HCT116 (cell line): ENCODE measurements around the gene FBRS. TPM values are rescaled to one million over a fixed set of nuclear protein-coding genes. Genes with fewer than 3 reads are reported as not detected.

Experiments used
- ATAC-seq: fragments of 200-7000 bp; cut with Tn5 transposase; 2 replicates; pipeline ENCODE4 v1.9.1; 2020; ENCODE audit warnings: mild to moderate bottlenecking, moderate library complexity
- BruUV-seq: library from RNA; stranded (reverse); fragments of 400-500 nt; replicated peaks from 2 replicates; lab custom pipeline; 2021; lab: Mats Ljungman, UMichigan
- CTCF ChIA-PET: fragments of 300-600 bp; sonication (Branson Sonifier 250); formaldehyde crosslinking; loops from one replicate; lab custom pipeline; 2021; ENCODE audit warnings: antibody characterized with exemption; lab: Charles Lee
- POLR2A ChIA-PET: fragments of 300-600, 350-600 bp; sonication (Branson Sonifier 250); formaldehyde crosslinking; loops from one replicate; lab custom pipeline; 2021; ENCODE audit warnings: antibody characterized with exemption; lab: Charles Lee
- RAD21 ChIA-PET, 2 experiments: fragments of 300-600 bp; sonication (Branson Sonifier 250); formaldehyde crosslinking; loops; one replicate each; lab custom pipeline; 2023; ENCODE audit warnings: low total read pairs in 2 of 2; ENCODE audit not compliant: uncharacterized antibody in 2 of 2, unreplicated experiment in 2 of 2, low non-redundant PET in 1 of 2; lab: Charles Lee
- DNase-seq: peaks from one replicate; pipeline ENCODE4 v3.0.0-alpha.2; 2010; ENCODE audit warnings: low read depth, low spot score
- H2AFZ ChIP-seq: fragments of 200-600 bp; shearing (Covaris generic), sonication (generic); 2 replicates; pipeline ENCODE4 v1.6.1; 2017; ENCODE audit warnings: low read depth, mixed run types, mixed read lengths, antibody characterized with exemption, low read length; ENCODE audit not compliant: poor library complexity, severe bottlenecking
- H3K27ac ChIP-seq: 2 replicates; pipeline ENCODE4 v1.5.1; 2012; ENCODE audit warnings: low read depth, low read length
- H3K27me3 ChIP-seq: fragments of 200-600 bp; sonication (generic); 2 replicates; pipeline ENCODE4 v1.6.1; 2016; ENCODE audit warnings: mixed run types, low read length, mixed read lengths; ENCODE audit not compliant: insufficient read depth
- H3K36me3 ChIP-seq, 2 experiments: fragments of 200-500 bp in 1 of 2; fragments of 200-600 bp in 1 of 2; sonication (Bioruptor generic) in 1 of 2; sonication (generic) in 1 of 2; 2 replicates each; pipeline versions ENCODE4 v1.5.1 to v1.6.1; 2014 to 2016; ENCODE audit warnings: low read length in 2 of 2, inconsistent platforms in 1 of 2, mixed read lengths in 1 of 2, mixed run types in 1 of 2; ENCODE audit not compliant: insufficient read depth in 2 of 2, control insufficient read depth in 1 of 2
- H3K4me1 ChIP-seq, 2 experiments: fragments of 200-600 bp in 1 of 2; sonication (generic) in 1 of 2; 2 replicates each; pipeline versions ENCODE4 v1.5.1 to v1.6.1; 2012 to 2017; ENCODE audit warnings: low read length in 2 of 2, inconsistent platforms in 1 of 2, mild to moderate bottlenecking in 1 of 2, mixed read lengths in 1 of 2, mixed run types in 1 of 2, moderate library complexity in 1 of 2; ENCODE audit not compliant: insufficient read depth in 2 of 2, control insufficient read depth in 1 of 2
- H3K4me2 ChIP-seq: fragments of 200-600 bp; sonication (generic); 2 replicates; pipeline ENCODE4 v1.6.1; 2017; ENCODE audit warnings: mixed run types, low read length, mixed read lengths
- H3K4me3 ChIP-seq, 2 experiments: fragments of 200-600 bp in 1 of 2; sonication (generic) in 1 of 2; replicated peaks in 1 of 2; 2 replicates each; pipeline ENCODE4 v1.5.1; 2011 to 2016; ENCODE audit warnings: low read length in 2 of 2, control low read depth in 1 of 2, low read depth in 1 of 2, mild to moderate bottlenecking in 1 of 2, mixed read lengths in 1 of 2, mixed run types in 1 of 2
- H3K79me2 ChIP-seq: fragments of 200-600 bp; sonication (generic); 2 replicates; pipeline ENCODE4 v1.6.1; 2017; ENCODE audit warnings: mild to moderate bottlenecking, mixed run types, low read length, moderate library complexity, mixed read lengths; ENCODE audit not compliant: insufficient read depth
- H3K9ac ChIP-seq: fragments of 200-600 bp; sonication (generic); 2 replicates; pipeline ENCODE4 v1.6.1; 2016; ENCODE audit warnings: low read length, mixed read lengths
- H3K9me2 ChIP-seq: fragments of 200-600 bp; sonication (generic), shearing (Covaris generic); 2 replicates; pipeline ENCODE4 v1.6.1; 2017; ENCODE audit warnings: mixed run types, mild to moderate bottlenecking, moderate library complexity; ENCODE audit not compliant: insufficient read depth
- H3K9me3 ChIP-seq, 2 experiments: fragments of 200-500 bp in 1 of 2; fragments of 200-600 bp in 1 of 2; sonication (Bioruptor generic) in 1 of 2; sonication (generic) in 1 of 2; 2 replicates each; pipeline ENCODE4 v1.6.1; 2014 to 2017; ENCODE audit warnings: low read length in 2 of 2, mixed read lengths in 2 of 2, inconsistent platforms in 1 of 2, low read depth in 1 of 2, mild to moderate bottlenecking in 1 of 2, mixed run types in 1 of 2, moderate library complexity in 1 of 2; ENCODE audit not compliant: control insufficient read depth in 1 of 2, insufficient read depth in 1 of 2
- H4K20me1 ChIP-seq: fragments of 200-600 bp; sonication (generic), shearing (Covaris generic); 2 replicates; pipeline ENCODE4 v1.6.1; 2017; ENCODE audit warnings: mixed run types, mild to moderate bottlenecking, moderate library complexity; ENCODE audit not compliant: insufficient read depth
- ATF3 ChIP-seq: IDR thresholded peaks from 2 replicates; pipeline ENCODE4 v1.6.1; 2012
- CBX3 ChIP-seq: IDR thresholded peaks from 2 replicates; pipeline ENCODE4 v1.6.1; 2012; ENCODE audit warnings: low read depth
- CEBPB ChIP-seq: IDR thresholded peaks from 2 replicates; pipeline ENCODE4 v1.6.1; 2012; ENCODE audit warnings: low read depth
- EGR1 ChIP-seq: IDR thresholded peaks from 2 replicates; pipeline ENCODE4 v1.6.1; 2012; ENCODE audit warnings: low read depth
- ELF1 ChIP-seq: IDR thresholded peaks from 2 replicates; pipeline ENCODE4 v1.6.1; 2012; ENCODE audit warnings: low read depth, borderline replicate concordance
- EZH2 ChIP-seq: fragments of 200-600 bp; sonication (generic); IDR thresholded peaks from 2 replicates; pipeline ENCODE4 v1.6.1; 2017; ENCODE audit warnings: antibody characterized with exemption, mixed run types
- EZH2phosphoT487 ChIP-seq: fragments of 200-600 bp; IDR thresholded peaks from 2 replicates; pipeline ENCODE4 v1.6.1; 2018; ENCODE audit warnings: antibody characterized with exemption, borderline replicate concordance
- FOSL1 ChIP-seq: IDR thresholded peaks from 2 replicates; pipeline ENCODE4 v1.6.1; 2012; ENCODE audit warnings: low read depth
- JUND ChIP-seq: IDR thresholded peaks from 2 replicates; pipeline ENCODE4 v1.6.1; 2012
- MAX ChIP-seq: IDR thresholded peaks from 2 replicates; pipeline ENCODE4 v1.6.1; 2012
- POLR2AphosphoS5 ChIP-seq: IDR thresholded peaks from 2 replicates; pipeline ENCODE4 v1.6.1; 2011; ENCODE audit warnings: mild to moderate bottlenecking, low read depth, low read length, moderate library complexity
- RAD21 ChIP-seq: IDR thresholded peaks from 2 replicates; pipeline ENCODE4 v1.6.1; 2012; ENCODE audit warnings: low read depth, mild to moderate bottlenecking
- REST ChIP-seq: IDR thresholded peaks from 2 replicates; pipeline ENCODE4 v1.6.1; 2012; ENCODE audit warnings: low read depth
- SIN3A ChIP-seq: IDR thresholded peaks from 2 replicates; pipeline ENCODE4 v1.6.1; 2012; ENCODE audit warnings: low read depth
- SP1 ChIP-seq: IDR thresholded peaks from 2 replicates; pipeline ENCODE4 v1.6.1; 2012; ENCODE audit warnings: low read depth
- TCF7L2 ChIP-seq: IDR thresholded peaks from 2 replicates; pipeline ENCODE4 v1.7.0; 2011; ENCODE audit warnings: borderline replicate concordance, inconsistent platforms; ENCODE audit not compliant: insufficient read depth, insufficient read length; ENCODE audit errors: extremely low read depth
- YY1 ChIP-seq: IDR thresholded peaks from 2 replicates; pipeline ENCODE4 v1.6.1; 2011; ENCODE audit warnings: low read length, low read depth, moderate library complexity, mild to moderate bottlenecking; ENCODE audit not compliant: insufficient replicate concordance; ENCODE audit errors: extremely low read depth
- ZBTB33 ChIP-seq: IDR thresholded peaks from 2 replicates; pipeline ENCODE4 v1.6.1; 2011; ENCODE audit warnings: mild to moderate bottlenecking, low read length, moderate library complexity; ENCODE audit not compliant: insufficient replicate concordance; ENCODE audit errors: extremely low read depth
- ZNF274 ChIP-seq: fragments of 200-500 bp; sonication (Bioruptor generic); IDR thresholded peaks from 2 replicates; pipeline ENCODE4 v1.6.1; 2014; ENCODE audit warnings: mild to moderate bottlenecking, low read depth, low read length, inconsistent platforms
- intact Hi-C: fragments of 100-400 bp; cut with micrococcal nuclease; formaldehyde crosslinking; loops from 2 replicates; pipeline ENCODE4 v1.10.0; 2022
- total RNA-seq: library from RNA; stranded (reverse); gene quantifications from one replicate; pipeline ENCODE4 v1.2.1, GENCODE V29; 2021; ENCODE audit not compliant: unreplicated experiment

Gene FBRS
- total RNA-seq, 1 experiment from 2014 or later = 65.3 TPM

- RAD21 ChIA-PET = no interaction called here
- Histone ChIP-seq H3K9me3 (peaks cover 0 to 9% of the 10 kb centered on the region in 2 experiments; a peak in 2 of 4 replicates), H3K4me3 (no peak overlapping the region), H3K4me2 (no peak overlapping the region), H2AFZ (no peak overlapping the region), H3K9ac (no peak overlapping the region), H3K9me2 (no peaks in the 10 kb centered on the region), H3K36me3 (no peaks in the 10 kb centered on the region), H3K4me1 (no peaks in the 10 kb centered on the region), H4K20me1 (no peaks in the 10 kb centered on the region), H3K79me2 (no peaks in the 10 kb centered on the region), H3K27ac (no peak overlapping the region), H3K27me3 (no peaks in the 10 kb centered on the region)
- CTCF ChIA-PET = no interaction called here
- no peak for TF ChIP-seq ZNF274
- TF ChIP-seq EGR1 = no peak
- no peak for TF ChIP-seq YY1
- no peak for TF ChIP-seq ZBTB33
- TF ChIP-seq SP1 = no peak
- TF ChIP-seq CBX3 = no peak
- TF ChIP-seq ATF3 = no peak
- TF ChIP-seq FOSL1 = no peak
- TF ChIP-seq CEBPB = no peak
- no peak for TF ChIP-seq EZH2
- no peak for TF ChIP-seq RAD21
- TF ChIP-seq TCF7L2 = no peak
- no peak for TF ChIP-seq POLR2AphosphoS5
- TF ChIP-seq JUND = no peak
- TF ChIP-seq SIN3A = no peak
- no peak for TF ChIP-seq EZH2phosphoT487
- no peak for TF ChIP-seq REST
- TF ChIP-seq ELF1 = no peak
- TF ChIP-seq MAX = no peak
- intact Hi-C loops = no loop called here
- DNase-seq = no peak
- POLR2A ChIA-PET = no interaction called here
- BruUV-seq = no TSS peak
- no peak for ATAC-seq
Measured at GRCh38 chr16:30622455-30623032, 35.7 kb upstream of the FBRS start.
